ENCODE results near the gene ZNF524. TPM values are rescaled to one million over a fixed set of nuclear protein-coding genes. Genes with fewer than 3 reads are reported as not detected.

The ZNF524 gene
- polyA plus RNA-seq, 2 of the 4 experiments (the other 2 are of a cell fraction): 6.4 to 9.7 TPM

DNA sequence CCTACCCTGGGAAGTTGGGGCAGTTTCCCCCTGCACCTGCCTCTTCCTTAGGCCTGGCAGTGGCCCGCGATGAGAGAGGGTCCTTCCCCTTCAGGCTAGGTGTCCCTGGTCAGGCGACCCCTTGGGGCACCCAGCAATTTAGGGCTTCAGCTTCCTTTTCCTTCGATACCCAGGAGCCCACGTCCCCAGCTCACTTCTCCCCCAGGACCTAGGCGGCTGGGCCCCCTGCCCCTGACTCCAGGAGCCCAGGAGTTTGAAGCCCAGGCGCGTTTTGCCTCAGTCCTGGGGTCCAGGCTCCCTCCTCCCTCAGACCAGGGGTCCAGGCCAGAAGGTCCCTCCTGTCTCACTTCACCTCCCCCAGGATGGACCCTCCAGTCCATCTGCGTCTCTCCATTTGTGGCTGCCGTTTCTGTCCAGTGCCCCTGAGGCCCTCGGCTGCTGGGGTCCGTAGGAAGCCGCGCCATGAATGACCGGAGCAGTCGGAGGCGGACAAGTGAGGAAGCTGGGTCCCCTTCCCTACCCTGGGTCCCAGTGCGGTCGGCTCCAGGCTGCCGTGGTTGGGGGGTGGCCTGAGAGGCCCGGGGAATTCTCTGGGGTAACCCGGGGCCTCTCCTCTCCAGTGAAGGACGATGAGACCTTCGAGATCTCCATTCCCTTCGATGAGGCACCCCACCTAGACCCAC lies 48.6 kb downstream of the ZNF524 start:
- POLR2A ChIA-PET: interaction anchor here (1.4 kb wide), 1 partner anchor 368 kb away, joined by 3 read pairs; no protein-coding TSS in a partner anchor
- ATAC-seq: peak; percentile 14 to 22; a peak in 2 of 6 replicates
- CTCF ChIA-PET: interaction anchor here (1.0 to 2.7 kb wide), 3 partner anchors 9 to 561 kb away, joined by 4 to 20 read pairs (median 7); no protein-coding TSS in a partner anchor
- no peak for DNase-seq (ENCODE audit: low read depth in 1 of 2, low spot score in 1 of 2)
- Histone ChIP-seq H3K4me1 (peaks cover 34% of the 10 kb centered on the region), H3K9me3 (no peaks in the 10 kb centered on the region), H3K4me2 (peak overlapping the region; percentile 98), H3K27ac (peak overlapping the region; percentile 96 to 98), H3K4me3 (peak overlapping the region; percentile 84)
- no peak for TF ChIP-seq NR3C1 (IDR thresholded peaks at IDR 0.05)
- TF ChIP-seq, protein P1, sequence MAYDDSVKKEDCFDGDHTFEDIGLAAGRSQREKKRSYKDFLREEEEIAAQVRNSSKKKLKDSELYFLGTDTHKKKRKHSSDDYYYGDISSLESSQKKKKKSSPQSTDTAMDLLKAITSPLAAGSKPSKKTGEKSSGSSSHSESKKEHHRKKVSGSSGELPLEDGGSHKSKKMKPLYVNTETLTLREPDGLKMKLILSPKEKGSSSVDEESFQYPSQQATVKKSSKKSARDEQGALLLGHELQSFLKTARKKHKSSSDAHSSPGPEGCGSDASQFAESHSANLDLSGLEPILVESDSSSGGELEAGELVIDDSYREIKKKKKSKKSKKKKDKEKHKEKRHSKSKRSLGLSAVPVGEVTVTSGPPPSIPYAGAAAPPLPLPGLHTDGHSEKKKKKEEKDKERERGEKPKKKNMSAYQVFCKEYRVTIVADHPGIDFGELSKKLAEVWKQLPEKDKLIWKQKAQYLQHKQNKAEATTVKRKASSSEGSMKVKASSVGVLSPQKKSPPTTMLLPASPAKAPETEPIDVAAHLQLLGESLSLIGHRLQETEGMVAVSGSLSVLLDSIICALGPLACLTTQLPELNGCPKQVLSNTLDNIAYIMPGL (CRISPR knock-in tag; IDR thresholded peaks at IDR 0.05; ENCODE audit: borderline replicate concordance): no peak
- no peak for TF ChIP-seq HOXB13 (CRISPR knock-in tag; IDR thresholded peaks at IDR 0.05; ENCODE audit: low read depth)
- TF ChIP-seq, protein P2, sequence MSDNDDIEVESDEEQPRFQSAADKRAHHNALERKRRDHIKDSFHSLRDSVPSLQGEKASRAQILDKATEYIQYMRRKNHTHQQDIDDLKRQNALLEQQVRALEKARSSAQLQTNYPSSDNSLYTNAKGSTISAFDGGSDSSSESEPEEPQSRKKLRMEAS (IDR thresholded peaks at IDR 0.05): 0 out of 2 replicates have a peak, but pooled peaks have one; percentile 6
- no peak for TF ChIP-seq KDM1A (IDR thresholded peaks at IDR 0.05; ENCODE audit: low read depth)
- no peak for TF ChIP-seq CHD2 (IDR thresholded peaks at IDR 0.05; ENCODE audit: low read length, partially characterized antibody)
- no peak for TF ChIP-seq HOXA7 (CRISPR knock-in tag; IDR thresholded peaks at IDR 0.05)
- TF ChIP-seq, protein P3, sequence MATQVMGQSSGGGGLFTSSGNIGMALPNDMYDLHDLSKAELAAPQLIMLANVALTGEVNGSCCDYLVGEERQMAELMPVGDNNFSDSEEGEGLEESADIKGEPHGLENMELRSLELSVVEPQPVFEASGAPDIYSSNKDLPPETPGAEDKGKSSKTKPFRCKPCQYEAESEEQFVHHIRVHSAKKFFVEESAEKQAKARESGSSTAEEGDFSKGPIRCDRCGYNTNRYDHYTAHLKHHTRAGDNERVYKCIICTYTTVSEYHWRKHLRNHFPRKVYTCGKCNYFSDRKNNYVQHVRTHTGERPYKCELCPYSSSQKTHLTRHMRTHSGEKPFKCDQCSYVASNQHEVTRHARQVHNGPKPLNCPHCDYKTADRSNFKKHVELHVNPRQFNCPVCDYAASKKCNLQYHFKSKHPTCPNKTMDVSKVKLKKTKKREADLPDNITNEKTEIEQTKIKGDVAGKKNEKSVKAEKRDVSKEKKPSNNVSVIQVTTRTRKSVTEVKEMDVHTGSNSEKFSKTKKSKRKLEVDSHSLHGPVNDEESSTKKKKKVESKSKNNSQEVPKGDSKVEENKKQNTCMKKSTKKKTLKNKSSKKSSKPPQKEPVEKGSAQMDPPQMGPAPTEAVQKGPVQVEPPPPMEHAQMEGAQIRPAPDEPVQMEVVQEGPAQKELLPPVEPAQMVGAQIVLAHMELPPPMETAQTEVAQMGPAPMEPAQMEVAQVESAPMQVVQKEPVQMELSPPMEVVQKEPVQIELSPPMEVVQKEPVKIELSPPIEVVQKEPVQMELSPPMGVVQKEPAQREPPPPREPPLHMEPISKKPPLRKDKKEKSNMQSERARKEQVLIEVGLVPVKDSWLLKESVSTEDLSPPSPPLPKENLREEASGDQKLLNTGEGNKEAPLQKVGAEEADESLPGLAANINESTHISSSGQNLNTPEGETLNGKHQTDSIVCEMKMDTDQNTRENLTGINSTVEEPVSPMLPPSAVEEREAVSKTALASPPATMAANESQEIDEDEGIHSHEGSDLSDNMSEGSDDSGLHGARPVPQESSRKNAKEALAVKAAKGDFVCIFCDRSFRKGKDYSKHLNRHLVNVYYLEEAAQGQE (IDR thresholded peaks at IDR 0.05): no peak
- 0 out of 2 replicates have a peak, but pooled peaks have one; percentile 2 for TF ChIP-seq GATA3 (IDR thresholded peaks at IDR 0.05; ENCODE audit: borderline replicate concordance)
- TF ChIP-seq, protein P4, sequence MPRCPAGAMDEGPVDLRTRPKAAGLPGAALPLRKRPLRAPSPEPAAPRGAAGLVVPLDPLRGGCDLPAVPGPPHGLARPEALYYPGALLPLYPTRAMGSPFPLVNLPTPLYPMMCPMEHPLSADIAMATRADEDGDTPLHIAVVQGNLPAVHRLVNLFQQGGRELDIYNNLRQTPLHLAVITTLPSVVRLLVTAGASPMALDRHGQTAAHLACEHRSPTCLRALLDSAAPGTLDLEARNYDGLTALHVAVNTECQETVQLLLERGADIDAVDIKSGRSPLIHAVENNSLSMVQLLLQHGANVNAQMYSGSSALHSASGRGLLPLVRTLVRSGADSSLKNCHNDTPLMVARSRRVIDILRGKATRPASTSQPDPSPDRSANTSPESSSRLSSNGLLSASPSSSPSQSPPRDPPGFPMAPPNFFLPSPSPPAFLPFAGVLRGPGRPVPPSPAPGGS (IDR thresholded peaks at IDR 0.05): no peak
- no peak for TF ChIP-seq RARB (CRISPR knock-in tag; IDR thresholded peaks at IDR 0.05)
- TF ChIP-seq RAD21 (conservative IDR thresholded peaks at IDR 0.05 in 1 of 2, IDR thresholded peaks at IDR 0.05 in 1 of 2): no peak
- TF ChIP-seq FOXS1 (CRISPR knock-in tag; IDR thresholded peaks at IDR 0.05): no peak
- no peak for TF ChIP-seq EHF (CRISPR knock-in tag; IDR thresholded peaks at IDR 0.05)
- TF ChIP-seq, protein P5, sequence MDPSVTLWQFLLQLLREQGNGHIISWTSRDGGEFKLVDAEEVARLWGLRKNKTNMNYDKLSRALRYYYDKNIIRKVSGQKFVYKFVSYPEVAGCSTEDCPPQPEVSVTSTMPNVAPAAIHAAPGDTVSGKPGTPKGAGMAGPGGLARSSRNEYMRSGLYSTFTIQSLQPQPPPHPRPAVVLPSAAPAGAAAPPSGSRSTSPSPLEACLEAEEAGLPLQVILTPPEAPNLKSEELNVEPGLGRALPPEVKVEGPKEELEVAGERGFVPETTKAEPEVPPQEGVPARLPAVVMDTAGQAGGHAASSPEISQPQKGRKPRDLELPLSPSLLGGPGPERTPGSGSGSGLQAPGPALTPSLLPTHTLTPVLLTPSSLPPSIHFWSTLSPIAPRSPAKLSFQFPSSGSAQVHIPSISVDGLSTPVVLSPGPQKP (IDR thresholded peaks at IDR 0.05; ENCODE audit: low read depth, low read length): no peak
- no peak for TF ChIP-seq HDAC2 (IDR thresholded peaks at IDR 0.05)
- no peak for TF ChIP-seq PHF8 (IDR thresholded peaks at IDR 0.05; ENCODE audit: borderline replicate concordance, low read depth)
- TF ChIP-seq, protein P6, sequence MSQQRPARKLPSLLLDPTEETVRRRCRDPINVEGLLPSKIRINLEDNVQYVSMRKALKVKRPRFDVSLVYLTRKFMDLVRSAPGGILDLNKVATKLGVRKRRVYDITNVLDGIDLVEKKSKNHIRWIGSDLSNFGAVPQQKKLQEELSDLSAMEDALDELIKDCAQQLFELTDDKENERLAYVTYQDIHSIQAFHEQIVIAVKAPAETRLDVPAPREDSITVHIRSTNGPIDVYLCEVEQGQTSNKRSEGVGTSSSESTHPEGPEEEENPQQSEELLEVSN (IDR thresholded peaks at IDR 0.05; ENCODE audit: borderline replicate concordance, low read depth): no peak
- no peak for FAIRE-seq
- 72% methylated on average over 24 of the region's 25 CpGs for WGBS (ENCODE audit: missing lambda C conversion rate)

Measured in A549 (cell line).